ENCODE data around the gene STMN3.
"Not testable (repeated sequence)": the region's sequence is repeated elsewhere in the genome, so short reads cannot be mapped to it uniquely, and the experiment has no call there.

STMN3 gene

GRCh38 chr20:63653974-63654668 lies 897 bp upstream of the STMN3 start:
- Histone ChIP-seq H3F3A (ENCODE audit: insufficient read depth, low read length) (no peaks in the 10 kb centered on the region), H3K27me3 (ENCODE audit: insufficient read depth, low read length) (peaks cover 6% of the 10 kb centered on the region; the same call in 1 of the 2 replicates), H3K79me2 (ENCODE audit: insufficient read depth, low read length) (no peaks in the 10 kb centered on the region), H4K20me1 (ENCODE audit: insufficient read depth, low read length) (no peaks in the 10 kb centered on the region), H3K4me3 (ENCODE audit: low read depth, low read length, poor library complexity, severe bottlenecking) (peak overlapping the region; percentile 66), H3K4me1 (ENCODE audit: insufficient read depth, low read length, severe bottlenecking) (peaks cover 33% of the 10 kb centered on the region), H3K9me3 (ENCODE audit: low read length) (no peaks in the 10 kb centered on the region), H3K9me2 (ENCODE audit: low read depth, low read length) (no peaks in the 10 kb centered on the region), H2AFZ (ENCODE audit: low read length) (no peak overlapping the region), H3K27ac (ENCODE audit: low read depth, low read length, poor library complexity, severe bottlenecking) (no peak overlapping the region), H3K36me3 (ENCODE audit: insufficient read depth, low read length) (no peaks in the 10 kb centered on the region), H3K4me2 (ENCODE audit: low read length) (peak overlapping the region; percentile 89), H3K9ac (ENCODE audit: low read length) (peak overlapping the region; percentile 50; the same call in 1 of the 2 replicates)
- TF ChIP-seq CTCF (IDR thresholded peaks at IDR 0.05; ENCODE audit: low read length) (no peak), EZH2 (IDR thresholded peaks at IDR 0.05; ENCODE audit: borderline replicate concordance, low read length) (no peak)

- Histone ChIP-seq H3K4me1 (ENCODE audit: insufficient read depth, low read length, severe bottlenecking) (peaks cover 22% of the 10 kb centered on the region), H3F3A (ENCODE audit: insufficient read depth, low read length) (no peaks in the 10 kb centered on the region), H3K9ac (ENCODE audit: low read length) (no peak overlapping the region), H3K4me3 (ENCODE audit: low read depth, low read length, poor library complexity, severe bottlenecking) (peak overlapping the region; percentile 66), H3K79me2 (ENCODE audit: insufficient read depth, low read length) (no peaks in the 10 kb centered on the region), H3K4me2 (ENCODE audit: low read length) (peak overlapping the region; percentile 89), H3K27ac (ENCODE audit: low read depth, low read length, poor library complexity, severe bottlenecking) (no peak overlapping the region), H3K9me3 (ENCODE audit: low read length) (no peaks in the 10 kb centered on the region), H3K27me3 (ENCODE audit: insufficient read depth, low read length) (peaks cover 6% of the 10 kb centered on the region; the same call in 1 of the 2 replicates), H3K9me2 (ENCODE audit: low read depth, low read length) (no peaks in the 10 kb centered on the region), H4K20me1 (ENCODE audit: insufficient read depth, low read length) (no peaks in the 10 kb centered on the region), H3K36me3 (ENCODE audit: insufficient read depth, low read length) (no peaks in the 10 kb centered on the region), H2AFZ (ENCODE audit: low read length) (no peak overlapping the region)
- no peak for TF ChIP-seq EZH2 (IDR thresholded peaks at IDR 0.05; ENCODE audit: borderline replicate concordance, low read length)
- no peak for TF ChIP-seq CTCF (IDR thresholded peaks at IDR 0.05; ENCODE audit: low read length)
Measured at GRCh38 chr20:63652192-63652980, 838 bp downstream of the STMN3 start.

- Histone ChIP-seq H3K9me3 (ENCODE audit: low read length) (no peaks in the 10 kb centered on the region), H2AFZ (ENCODE audit: low read length) (no peak overlapping the region), H3K4me3 (ENCODE audit: low read depth, low read length, poor library complexity, severe bottlenecking) (no peak overlapping the region), H3K79me2 (ENCODE audit: insufficient read depth, low read length) (no peaks in the 10 kb centered on the region), H3K4me1 (ENCODE audit: insufficient read depth, low read length, severe bottlenecking) (peaks cover 19% of the 10 kb centered on the region), H3K4me2 (ENCODE audit: low read length) (no peak overlapping the region; the same call in 1 of the 2 replicates), H3K9me2 (ENCODE audit: low read depth, low read length) (no peaks in the 10 kb centered on the region), H4K20me1 (ENCODE audit: insufficient read depth, low read length) (no peaks in the 10 kb centered on the region), H3K9ac (ENCODE audit: low read length) (no peak overlapping the region), H3K36me3 (ENCODE audit: insufficient read depth, low read length) (no peaks in the 10 kb centered on the region), H3F3A (ENCODE audit: insufficient read depth, low read length) (no peaks in the 10 kb centered on the region), H3K27me3 (ENCODE audit: insufficient read depth, low read length) (peaks cover 6% of the 10 kb centered on the region; the same call in 1 of the 2 replicates), H3K27ac (ENCODE audit: low read depth, low read length, poor library complexity, severe bottlenecking) (no peak overlapping the region)
- TF ChIP-seq CTCF (IDR thresholded peaks at IDR 0.05; ENCODE audit: low read length) (no peak), EZH2 (IDR thresholded peaks at IDR 0.05; ENCODE audit: borderline replicate concordance, low read length) (no peak)
Measured at GRCh38 chr20:63651942-63652191, 1.4 kb downstream of the STMN3 start.

GRCh38 chr20:63650486-63650885 lies 2.7 kb downstream of the STMN3 start:
- H4K20me1 ChIP-seq (ENCODE audit: insufficient read depth, low read length); H3K79me2 ChIP-seq (ENCODE audit: insufficient read depth, low read length); H3K27ac ChIP-seq (ENCODE audit: low read depth, low read length, poor library complexity, severe bottlenecking); H3K9me2 ChIP-seq (ENCODE audit: low read depth, low read length); H3K36me3 ChIP-seq (ENCODE audit: insufficient read depth, low read length); H2AFZ ChIP-seq (ENCODE audit: low read length); H3K9me3 ChIP-seq (ENCODE audit: low read length); H3K4me2 ChIP-seq (ENCODE audit: low read length); H3K9ac ChIP-seq (ENCODE audit: low read length); H3K4me3 ChIP-seq (ENCODE audit: low read depth, low read length, poor library complexity, severe bottlenecking); H3K27me3 ChIP-seq (ENCODE audit: insufficient read depth, low read length); H3F3A ChIP-seq (ENCODE audit: insufficient read depth, low read length): not testable (repeated sequence)
- peaks cover 19% of the 10 kb centered on the region for H3K4me1 ChIP-seq (ENCODE audit: insufficient read depth, low read length, severe bottlenecking)
